IMR-90 (cell line): Measurements from ENCODE around the gene GPRIN3. TPM values are rescaled to one million over a fixed set of nuclear protein-coding genes. Genes with fewer than 3 reads are reported as not detected.

Experiments
- ATAC-seq: fragments of 200-7000 bp; cut with Tn5 transposase; 2 replicates; pipeline ENCODE4 v1.9.1; 2020; ENCODE audit warnings: low read depth, mild to moderate bottlenecking, moderate library complexity
- BruUV-seq: library from RNA; stranded (reverse); fragments of 400-500 nt; replicated peaks from 2 replicates; lab custom pipeline; 2021; lab: Mats Ljungman, UMichigan
- CTCF ChIA-PET: fragments of 300-600 bp; formaldehyde crosslinking; extraction: SDS; loops from one replicate; lab custom pipeline; 2021; ENCODE audit warnings: antibody characterized with exemption; lab: Yijun Ruan, JAX
- POLR2A ChIA-PET: fragments of 300-600 bp; sonication (Branson Sonifier 250); formaldehyde crosslinking; loops from one replicate; lab custom pipeline; 2022; ENCODE audit warnings: antibody characterized with exemption; ENCODE audit not compliant: unreplicated experiment; lab: Charles Lee
- DNase-seq: peaks from one replicate; pipeline ENCODE4 v3.0.0; 2013
- H2AFZ ChIP-seq: replicated peaks from 2 replicates; pipeline ENCODE3; 2013; ENCODE audit warnings: low read length, mild to moderate bottlenecking; ENCODE audit not compliant: poor library complexity
- H2AK5ac ChIP-seq: 2 replicates; pipeline ENCODE4 v1.6.1; 2013; ENCODE audit warnings: low read depth, low read length, inconsistent platforms
- H2AK9ac ChIP-seq: replicated peaks from 2 replicates; pipeline ENCODE3; 2013; ENCODE audit warnings: mild to moderate bottlenecking, low read depth, low read length, moderate library complexity; ENCODE audit not compliant: poor library complexity
- H2BK120ac ChIP-seq: 2 replicates; pipeline ENCODE4 v1.6.1; 2013; ENCODE audit warnings: low read depth, low read length, inconsistent platforms
- H2BK15ac ChIP-seq: 3 replicates; pipeline ENCODE4 v1.6.1; 2013; ENCODE audit warnings: low read depth, low read length, inconsistent platforms
- H2BK20ac ChIP-seq: 2 replicates; pipeline ENCODE4 v1.6.1; 2013; ENCODE audit warnings: low read depth, mild to moderate bottlenecking, inconsistent platforms, low read length, moderate library complexity
- H2BK5ac ChIP-seq: 2 replicates; pipeline ENCODE4 v1.6.1; 2013; ENCODE audit warnings: mild to moderate bottlenecking, low read depth, low read length, inconsistent platforms; ENCODE audit not compliant: poor library complexity, severe bottlenecking
- H3K14ac ChIP-seq: replicated peaks from 2 replicates; pipeline ENCODE4 v1.6.1; 2013; ENCODE audit warnings: low read depth, low read length, inconsistent platforms
- H3K18ac ChIP-seq: 2 replicates; pipeline ENCODE4 v1.6.1; 2013; ENCODE audit warnings: low read depth, low read length, control low read depth
- H3K23ac ChIP-seq: 2 replicates; pipeline ENCODE4 v1.6.1; 2013; ENCODE audit warnings: low read depth, low read length, inconsistent platforms
- H3K27ac ChIP-seq: 2 replicates; pipeline ENCODE4 v1.5.1; 2013; ENCODE audit warnings: mild to moderate bottlenecking, control low read depth, low read length; ENCODE audit not compliant: insufficient read depth
- H3K27me3 ChIP-seq: 2 replicates; pipeline ENCODE4 v1.6.1; 2013; ENCODE audit warnings: low read length; ENCODE audit not compliant: control insufficient read depth, insufficient read depth
- H3K36me3 ChIP-seq: 2 replicates; pipeline ENCODE4 v1.6.1; 2013; ENCODE audit warnings: low read length, mixed read lengths; ENCODE audit not compliant: control insufficient read depth, insufficient read depth
- H3K4ac ChIP-seq: 2 replicates; pipeline ENCODE4 v1.6.1; 2013; ENCODE audit warnings: low read depth, low read length, inconsistent platforms
- H3K4me1 ChIP-seq: 2 replicates; pipeline ENCODE4 v1.6.1; 2013; ENCODE audit warnings: low read length, mixed read lengths; ENCODE audit not compliant: control insufficient read depth, insufficient read depth
- H3K4me2 ChIP-seq: 2 replicates; pipeline ENCODE4 v1.6.1; 2013; ENCODE audit warnings: low read depth, mild to moderate bottlenecking, control low read depth, low read length, moderate library complexity
- H3K4me3 ChIP-seq: 2 replicates; pipeline ENCODE4 v1.5.1; 2013; ENCODE audit warnings: low read depth, mild to moderate bottlenecking, control low read depth, low read length, moderate library complexity; ENCODE audit not compliant: insufficient read depth
- H3K56ac ChIP-seq: 2 replicates; pipeline ENCODE4 v1.6.1; 2013; ENCODE audit warnings: low read length, inconsistent platforms; ENCODE audit not compliant: insufficient read depth; ENCODE audit errors: extremely low read depth
- H3K79me1 ChIP-seq, 2 experiments: 2 replicates each; pipeline ENCODE4 v1.6.1; 2013; ENCODE audit warnings: low read length in 2 of 2, inconsistent platforms in 1 of 2, low read depth in 1 of 2
- H3K9ac ChIP-seq: 2 replicates; pipeline ENCODE4 v1.6.1; 2013; ENCODE audit warnings: low read depth, low read length, control low read depth
- H3K9me1 ChIP-seq: 2 replicates; pipeline ENCODE4 v1.6.1; 2013; ENCODE audit warnings: low read length, inconsistent platforms; ENCODE audit not compliant: insufficient read depth
- H3K9me3 ChIP-seq: 2 replicates; pipeline ENCODE4 v1.6.1; 2013; ENCODE audit warnings: low read length; ENCODE audit not compliant: control insufficient read depth, insufficient read depth
- H4K20me1 ChIP-seq: 2 replicates; pipeline ENCODE4 v1.6.1; 2013; ENCODE audit warnings: low read length, inconsistent platforms; ENCODE audit not compliant: insufficient read depth
- H4K5ac ChIP-seq: 2 replicates; pipeline ENCODE4 v1.6.1; 2013; ENCODE audit warnings: mild to moderate bottlenecking, low read depth, low read length, control low read depth
- H4K8ac ChIP-seq, 2 experiments: 2 replicates each; pipeline ENCODE4 v1.6.1; 2013; ENCODE audit warnings: low read depth in 2 of 2, low read length in 2 of 2, control low read depth in 1 of 2, inconsistent platforms in 1 of 2
- H4K91ac ChIP-seq: 2 replicates; pipeline ENCODE4 v1.6.1; 2013; ENCODE audit warnings: low read depth, low read length, inconsistent platforms; ENCODE audit not compliant: insufficient read depth
- BHLHE40 ChIP-seq: fragments of 150-350 bp; IDR thresholded peaks from 2 replicates; pipeline ENCODE4 v1.6.1; 2016; ENCODE audit warnings: mild to moderate bottlenecking, low read depth, low read length
- CEBPB ChIP-seq: IDR thresholded peaks from 2 replicates; pipeline ENCODE4 v1.6.1; 2012; ENCODE audit warnings: low read depth, low read length, improper control_type of control experiment
- CHD1 ChIP-seq: IDR thresholded peaks from 2 replicates; pipeline ENCODE4 v1.6.1; 2012; ENCODE audit warnings: low read depth, low read length, improper control_type of control experiment
- FOS ChIP-seq: fragments of 150-350 bp; IDR thresholded peaks from 2 replicates; pipeline ENCODE4 v1.6.1; 2016; ENCODE audit warnings: low read depth, low read length
- MAFK ChIP-seq: IDR thresholded peaks from 2 replicates; pipeline ENCODE4 v1.6.1; 2012; ENCODE audit warnings: low read depth, low read length, improper control_type of control experiment
- MAZ ChIP-seq: IDR thresholded peaks from 2 replicates; pipeline ENCODE4 v1.6.1; 2012; ENCODE audit warnings: low read depth, mild to moderate bottlenecking, low read length, improper control_type of control experiment, moderate library complexity, borderline replicate concordance
- MXI1 ChIP-seq: IDR thresholded peaks from 2 replicates; pipeline ENCODE4 v1.6.1; 2012; ENCODE audit warnings: low read depth, mild to moderate bottlenecking, low read length, moderate library complexity, borderline replicate concordance
- NFE2L2 ChIP-seq: fragments of 150-350 bp; IDR thresholded peaks from 2 replicates; pipeline ENCODE4 v1.6.1; 2016; ENCODE audit warnings: low read depth, mild to moderate bottlenecking, low read length
- POLR2A ChIP-seq: IDR thresholded peaks from 2 replicates; pipeline ENCODE4 v1.6.1; 2012; ENCODE audit warnings: mild to moderate bottlenecking, low read depth, low read length
- RAD21 ChIP-seq: IDR thresholded peaks from 2 replicates; pipeline ENCODE4 v1.6.1; 2012; ENCODE audit warnings: low read length, improper control_type of control experiment
- RCOR1 ChIP-seq: IDR thresholded peaks from 2 replicates; pipeline ENCODE4 v1.6.1; 2012; ENCODE audit warnings: mild to moderate bottlenecking, low read length, improper control_type of control experiment; ENCODE audit not compliant: insufficient replicate concordance
- RFX5 ChIP-seq: IDR thresholded peaks from 2 replicates; pipeline ENCODE4 v1.8.0; 2012; ENCODE audit warnings: low read depth, mild to moderate bottlenecking, low read length, moderate library complexity
- SMC3 ChIP-seq: fragments of 150-350 bp; IDR thresholded peaks from 2 replicates; pipeline ENCODE4 v1.6.1; 2016; ENCODE audit warnings: low read depth, mild to moderate bottlenecking, antibody characterized with exemption, low read length, moderate library complexity
- WGBS, 2 experiments: methylation state at CpG; one replicate each; pipeline versions ENCODE4 v1.1.5 to v1.1.7; 2013; ENCODE audit warnings: missing lambda C conversion rate in 2 of 2; ENCODE audit not compliant: insufficient read length in 1 of 2; ENCODE audit errors: extremely low coverage in 2 of 2; 5-methylcytosine and 5-hydroxymethylcytosine counted together
- dilution Hi-C: fragments of 300-500 bp; cut with HindIII; formaldehyde crosslinking; loops from one replicate; pipeline ENCODE4 v1.14.3; 2018; ENCODE audit warnings: low sequenced_read_pairs; ENCODE audit not compliant: unreplicated experiment
- in situ Hi-C: fragments of 300-500 bp; cut with MboI; formaldehyde crosslinking; loops from 3 replicates; pipeline ENCODE4 v1.14.3; 2019; ENCODE audit warnings: low sequenced_read_pairs, inconsistent platforms, mixed read lengths
- intact Hi-C: fragments of 100-400 bp; cut with micrococcal nuclease; formaldehyde crosslinking; loops from 2 replicates; pipeline ENCODE4 v1.10.0; 2022
- polyA plus RNA-seq, 3 experiments: library from polyadenylated mRNA; depleted of rRNA; stranded (reverse); fragments of >200 nt; gene quantifications; 2 replicates each; pipeline ENCODE4 v1.2.3, GENCODE V29; 2012; ENCODE audit warnings: low replicate concordance in 1 of 3
- total RNA-seq: library from RNA; depleted of rRNA; stranded (reverse); fragments of >200 nt; gene quantifications from 2 replicates; pipeline ENCODE4 v1.2.3, GENCODE V29; 2012
- TF ChIP-seq, protein P1 (sequence below): fragments of 150-350 bp; IDR thresholded peaks from 2 replicates; pipeline ENCODE4 v1.6.1; 2016; ENCODE audit warnings: low read depth, mild to moderate bottlenecking, low read length, moderate library complexity, borderline replicate concordance
- TF ChIP-seq, protein P2 (sequence below): fragments of 150-350 bp; IDR thresholded peaks from 2 replicates; pipeline ENCODE4 v1.6.1; 2017; ENCODE audit warnings: mild to moderate bottlenecking, antibody characterized with exemption, low read length, low read depth
- TF ChIP-seq, protein P3 (sequence below): conservative IDR thresholded peaks from 2 replicates; pipeline ENCODE4 v1.5.1; 2012; ENCODE audit warnings: mild to moderate bottlenecking, low read depth, low read length, improper control_type of control experiment

The GPRIN3 gene
- total and polyA plus RNA-seq, 2 of the 4 experiments (the other 2 are of a cell fraction) = under 0.01 TPM; not detected in 1

DNA sequence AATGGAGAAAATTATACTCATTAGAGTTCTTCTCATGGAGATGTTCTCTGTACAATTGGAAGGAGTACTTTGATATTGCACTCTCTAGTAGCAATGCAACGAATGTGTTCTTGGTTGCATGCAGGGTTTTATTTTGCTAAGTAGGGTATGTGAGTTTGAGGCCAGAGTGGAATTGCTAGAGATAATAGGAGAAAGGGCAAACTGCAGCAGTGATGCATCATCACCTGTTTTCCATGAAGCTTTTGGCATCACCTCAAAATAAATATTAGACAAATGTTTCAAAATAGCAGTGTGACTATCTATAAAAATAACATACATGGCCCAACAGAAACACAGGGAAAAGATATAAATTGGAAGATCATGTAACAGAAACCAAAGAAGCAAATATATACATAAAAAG is 103.0 kb downstream of the GPRIN3 start:
- no peak overlapping the region for H3K27ac ChIP-seq
- no peak overlapping the region for H3K18ac ChIP-seq
- no peak for TF ChIP-seq RFX5
- TF ChIP-seq MAZ = no peak
- no peak for TF ChIP-seq POLR2A
- no peak for TF ChIP-seq CHD1
- TF ChIP-seq CEBPB = no peak
- TF ChIP-seq, protein P1, sequence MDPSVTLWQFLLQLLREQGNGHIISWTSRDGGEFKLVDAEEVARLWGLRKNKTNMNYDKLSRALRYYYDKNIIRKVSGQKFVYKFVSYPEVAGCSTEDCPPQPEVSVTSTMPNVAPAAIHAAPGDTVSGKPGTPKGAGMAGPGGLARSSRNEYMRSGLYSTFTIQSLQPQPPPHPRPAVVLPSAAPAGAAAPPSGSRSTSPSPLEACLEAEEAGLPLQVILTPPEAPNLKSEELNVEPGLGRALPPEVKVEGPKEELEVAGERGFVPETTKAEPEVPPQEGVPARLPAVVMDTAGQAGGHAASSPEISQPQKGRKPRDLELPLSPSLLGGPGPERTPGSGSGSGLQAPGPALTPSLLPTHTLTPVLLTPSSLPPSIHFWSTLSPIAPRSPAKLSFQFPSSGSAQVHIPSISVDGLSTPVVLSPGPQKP = no peak
- TF ChIP-seq RCOR1 = no peak
- TF ChIP-seq, protein P2, sequence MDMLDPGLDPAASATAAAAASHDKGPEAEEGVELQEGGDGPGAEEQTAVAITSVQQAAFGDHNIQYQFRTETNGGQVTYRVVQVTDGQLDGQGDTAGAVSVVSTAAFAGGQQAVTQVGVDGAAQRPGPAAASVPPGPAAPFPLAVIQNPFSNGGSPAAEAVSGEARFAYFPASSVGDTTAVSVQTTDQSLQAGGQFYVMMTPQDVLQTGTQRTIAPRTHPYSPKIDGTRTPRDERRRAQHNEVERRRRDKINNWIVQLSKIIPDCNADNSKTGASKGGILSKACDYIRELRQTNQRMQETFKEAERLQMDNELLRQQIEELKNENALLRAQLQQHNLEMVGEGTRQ = no peak
- no peak for TF ChIP-seq RAD21
- TF ChIP-seq, protein P3, sequence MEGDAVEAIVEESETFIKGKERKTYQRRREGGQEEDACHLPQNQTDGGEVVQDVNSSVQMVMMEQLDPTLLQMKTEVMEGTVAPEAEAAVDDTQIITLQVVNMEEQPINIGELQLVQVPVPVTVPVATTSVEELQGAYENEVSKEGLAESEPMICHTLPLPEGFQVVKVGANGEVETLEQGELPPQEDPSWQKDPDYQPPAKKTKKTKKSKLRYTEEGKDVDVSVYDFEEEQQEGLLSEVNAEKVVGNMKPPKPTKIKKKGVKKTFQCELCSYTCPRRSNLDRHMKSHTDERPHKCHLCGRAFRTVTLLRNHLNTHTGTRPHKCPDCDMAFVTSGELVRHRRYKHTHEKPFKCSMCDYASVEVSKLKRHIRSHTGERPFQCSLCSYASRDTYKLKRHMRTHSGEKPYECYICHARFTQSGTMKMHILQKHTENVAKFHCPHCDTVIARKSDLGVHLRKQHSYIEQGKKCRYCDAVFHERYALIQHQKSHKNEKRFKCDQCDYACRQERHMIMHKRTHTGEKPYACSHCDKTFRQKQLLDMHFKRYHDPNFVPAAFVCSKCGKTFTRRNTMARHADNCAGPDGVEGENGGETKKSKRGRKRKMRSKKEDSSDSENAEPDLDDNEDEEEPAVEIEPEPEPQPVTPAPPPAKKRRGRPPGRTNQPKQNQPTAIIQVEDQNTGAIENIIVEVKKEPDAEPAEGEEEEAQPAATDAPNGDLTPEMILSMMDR = no peak
- TF ChIP-seq MXI1 = no peak
- no peak for TF ChIP-seq FOS
- TF ChIP-seq BHLHE40 = no peak
- TF ChIP-seq NFE2L2 = no peak
- TF ChIP-seq SMC3 = no peak
- TF ChIP-seq MAFK = no peak
- dilution Hi-C loops = no loop called here
- H3K4me2 ChIP-seq = no peak overlapping the region
- no TSS peak for BruUV-seq
- no peak overlapping the region for H3K4me3 ChIP-seq
- H3K27me3 ChIP-seq = no peaks in the 10 kb centered on the region
- ChIA-PET POLR2A (no interaction called here), CTCF (no interaction called here)
- no peak overlapping the region for H2BK5ac ChIP-seq
- no peaks in the 10 kb centered on the region for H3K9me1 ChIP-seq
- H3K9me3 ChIP-seq = no peaks in the 10 kb centered on the region
- DNase-seq (no peak), ATAC-seq (no peak)
- intact Hi-C loops = no loop called here
- H2BK20ac ChIP-seq = no peak overlapping the region
- no peaks in the 10 kb centered on the region for H3K79me1 ChIP-seq
- H2AK9ac ChIP-seq = no peak overlapping the region
- no peak overlapping the region for H2BK120ac ChIP-seq
- H4K20me1 ChIP-seq = no peaks in the 10 kb centered on the region
- H2AFZ ChIP-seq = no peak overlapping the region
- no peak overlapping the region for H4K5ac ChIP-seq
- WGBS, 2 experiments = no CpG with 5 or more reads among the region's 1 CpG
- H3K4me1 ChIP-seq = no peaks in the 10 kb centered on the region
- H3K4ac ChIP-seq = no peak overlapping the region
- H3K23ac ChIP-seq = no peak overlapping the region
- H3K36me3 ChIP-seq = no peaks in the 10 kb centered on the region
- no peak overlapping the region for H2AK5ac ChIP-seq
- H2BK15ac ChIP-seq = no peak overlapping the region
- H4K8ac ChIP-seq = no peak overlapping the region
- in situ Hi-C loops = no loop called here
- H4K91ac ChIP-seq = no peak overlapping the region
- H3K14ac ChIP-seq = no peak overlapping the region
- H3K9ac ChIP-seq = no peak overlapping the region
- no peak overlapping the region for H3K56ac ChIP-seq
